GM21447 (cell line): Measurements from ENCODE around the gene ENGASE.

Source experiments
- ATAC-seq: cut with Tn5 transposase; IDR thresholded peaks from one replicate; pipeline ENCODE4 v1.9.1; 2021; ENCODE audit not compliant: unreplicated experiment

ENGASE gene

DNA sequence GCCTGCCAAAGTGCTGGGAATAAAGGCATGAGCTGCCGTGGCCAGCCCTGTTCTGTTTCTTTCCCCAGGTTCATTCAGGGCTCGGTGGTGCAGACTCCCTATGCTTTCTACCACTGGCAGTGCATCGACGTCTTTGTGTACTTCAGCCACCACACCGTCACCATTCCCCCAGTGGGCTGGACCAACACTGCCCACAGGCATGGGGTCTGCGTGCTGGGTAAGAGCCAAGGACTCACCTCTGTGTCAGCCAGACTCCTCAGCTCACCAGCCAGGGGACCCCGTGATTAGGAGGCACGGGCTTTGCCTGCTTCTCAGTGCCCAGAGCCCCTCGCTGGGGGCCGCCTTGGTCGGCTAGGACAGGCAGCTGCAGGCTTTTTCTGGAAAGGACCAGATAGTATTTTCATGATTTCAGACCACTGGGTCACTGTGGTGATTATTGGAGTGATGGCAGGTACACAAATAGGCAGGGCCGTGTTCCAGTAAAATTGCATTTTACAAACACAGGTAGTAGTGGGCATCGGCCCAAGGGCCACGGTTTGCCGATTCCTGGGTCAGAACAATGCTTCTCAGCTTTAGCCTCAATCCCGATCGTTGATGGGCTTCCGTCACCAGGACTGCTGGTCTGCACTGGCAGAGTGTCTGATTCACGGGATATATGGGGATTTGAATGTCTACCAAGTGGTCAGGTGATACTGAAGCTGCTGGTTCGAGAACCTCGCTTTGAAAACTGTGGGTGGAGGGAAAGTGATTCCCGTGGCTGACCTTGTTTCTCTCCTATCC, 5.0 kb downstream of the ENGASE start:
- no peak for ATAC-seq

DNA sequence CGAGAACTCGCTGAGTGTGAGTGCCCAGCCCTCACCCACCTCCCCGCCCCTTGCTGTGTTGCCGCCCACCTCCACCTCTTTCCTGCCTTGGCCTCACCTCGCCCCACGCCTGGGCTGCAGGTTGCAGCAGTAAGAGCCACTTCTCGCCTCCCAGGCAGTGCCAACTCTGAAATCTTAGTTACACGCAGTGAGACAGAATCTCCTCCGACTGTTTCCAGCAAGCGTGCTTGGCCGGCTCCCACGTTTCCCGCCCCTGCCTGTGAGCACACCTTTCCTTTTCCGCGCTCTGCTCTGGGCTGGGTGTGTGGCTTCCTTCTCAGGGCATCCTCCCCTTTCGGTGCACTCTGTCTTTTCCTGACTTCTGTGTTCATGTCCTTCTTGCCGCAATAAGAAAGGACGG, 5.7 kb downstream of the ENGASE start:
- ATAC-seq: no peak

DNA sequence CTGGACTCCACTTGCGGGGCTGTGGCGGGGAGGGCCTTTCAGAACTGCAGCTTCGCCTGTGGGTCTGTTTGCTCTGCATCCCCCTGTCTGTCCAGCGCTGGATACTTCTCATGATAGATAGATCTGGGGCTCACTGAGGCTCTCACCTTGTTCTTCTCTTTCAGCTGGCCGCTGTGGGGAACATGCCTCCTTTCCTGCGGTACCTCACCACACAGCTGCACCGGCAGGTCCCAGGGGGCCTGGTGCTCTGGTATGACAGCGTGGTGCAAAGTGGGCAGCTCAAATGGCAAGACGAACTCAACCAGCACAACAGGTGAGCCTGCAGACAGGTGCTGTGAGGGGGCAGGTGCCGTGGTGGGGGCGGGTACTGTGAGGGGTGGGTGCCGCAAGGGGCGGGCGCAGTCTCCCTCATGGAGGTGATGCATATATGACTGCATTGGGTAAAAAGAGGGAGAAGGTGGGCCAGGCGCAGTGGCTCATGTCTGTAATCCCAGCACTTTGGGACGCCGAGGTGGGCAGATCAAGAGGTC, 6.2 kb downstream of the ENGASE start:
- no peak for ATAC-seq

DNA sequence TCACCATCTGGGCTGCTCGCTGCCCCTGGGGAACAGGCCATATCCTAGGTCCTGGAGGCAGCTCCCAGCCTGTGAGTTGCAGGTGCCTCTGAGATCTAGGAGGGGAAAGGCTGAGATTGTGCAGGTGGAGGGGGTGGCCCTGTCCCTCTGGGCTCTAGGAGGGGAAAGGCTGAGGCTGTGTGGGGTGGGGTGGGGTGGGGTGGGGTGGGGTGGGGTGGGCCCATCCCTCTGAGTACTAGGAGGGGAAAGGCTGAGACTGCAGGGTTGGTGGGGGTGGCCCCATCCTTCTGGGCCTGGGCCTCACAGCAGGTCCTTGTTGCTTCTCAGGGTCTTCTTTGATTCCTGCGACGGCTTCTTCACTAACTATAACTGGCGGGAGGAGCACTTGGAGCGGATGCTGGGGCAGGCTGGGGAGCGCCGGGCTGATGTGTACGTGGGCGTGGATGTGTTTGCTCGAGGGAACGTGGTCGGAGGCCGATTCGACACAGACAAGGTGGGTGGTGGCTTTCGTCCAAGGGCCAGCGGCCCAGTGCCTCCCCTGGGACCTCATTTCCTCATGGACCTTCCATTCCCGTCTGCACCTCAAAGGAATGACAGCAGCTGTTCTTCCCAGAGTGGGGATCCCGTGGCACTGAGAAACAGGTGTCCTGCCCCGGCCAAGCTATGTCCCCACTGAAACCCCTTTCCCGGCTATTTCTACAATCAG, 7.1 kb downstream of the ENGASE start:
- ATAC-seq: no peak

DNA sequence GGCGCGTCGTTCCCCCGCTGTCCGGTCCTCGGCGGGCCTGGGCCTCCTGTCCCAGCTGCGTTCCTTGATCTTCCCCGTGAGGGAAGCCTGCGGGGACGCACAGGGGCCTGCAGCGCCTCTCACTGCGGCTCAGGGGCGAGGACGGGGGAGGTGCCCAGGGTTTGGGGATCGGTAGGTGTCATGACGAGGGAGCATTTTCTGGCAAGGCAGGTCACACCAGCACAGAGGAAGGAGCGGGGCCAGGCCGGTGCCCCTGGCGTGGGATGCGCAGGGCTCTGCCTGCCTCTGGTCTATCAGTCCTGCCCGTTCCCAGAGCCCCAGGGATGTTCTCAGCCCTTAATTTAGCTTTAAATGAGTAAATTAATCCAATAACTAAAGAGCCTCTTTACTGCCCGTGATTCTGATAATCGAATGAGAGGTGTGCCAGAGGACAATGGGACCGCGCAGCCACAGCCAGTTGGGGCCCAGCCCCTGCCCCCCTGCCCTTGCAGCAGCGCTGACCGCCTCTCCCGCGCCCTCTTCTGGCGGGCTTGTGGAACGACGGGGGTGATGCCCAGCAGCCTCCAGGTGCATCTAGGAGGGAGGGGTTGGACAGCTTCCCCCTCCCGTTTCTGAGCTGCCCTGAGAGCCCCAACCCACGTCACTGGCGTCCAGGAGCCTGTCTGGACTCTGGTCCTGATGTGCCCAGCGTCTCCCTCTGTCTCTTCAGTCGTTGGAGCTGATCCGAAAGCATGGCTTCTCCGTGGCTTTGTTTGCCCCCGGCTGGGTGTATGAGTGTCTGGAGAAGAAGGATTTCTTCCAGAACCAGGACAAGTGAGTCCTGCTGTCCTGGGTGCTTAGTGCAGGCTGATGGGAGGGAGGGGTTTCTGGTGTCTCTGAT, 7.9 kb downstream of the ENGASE start:
- ATAC-seq: no peak

DNA sequence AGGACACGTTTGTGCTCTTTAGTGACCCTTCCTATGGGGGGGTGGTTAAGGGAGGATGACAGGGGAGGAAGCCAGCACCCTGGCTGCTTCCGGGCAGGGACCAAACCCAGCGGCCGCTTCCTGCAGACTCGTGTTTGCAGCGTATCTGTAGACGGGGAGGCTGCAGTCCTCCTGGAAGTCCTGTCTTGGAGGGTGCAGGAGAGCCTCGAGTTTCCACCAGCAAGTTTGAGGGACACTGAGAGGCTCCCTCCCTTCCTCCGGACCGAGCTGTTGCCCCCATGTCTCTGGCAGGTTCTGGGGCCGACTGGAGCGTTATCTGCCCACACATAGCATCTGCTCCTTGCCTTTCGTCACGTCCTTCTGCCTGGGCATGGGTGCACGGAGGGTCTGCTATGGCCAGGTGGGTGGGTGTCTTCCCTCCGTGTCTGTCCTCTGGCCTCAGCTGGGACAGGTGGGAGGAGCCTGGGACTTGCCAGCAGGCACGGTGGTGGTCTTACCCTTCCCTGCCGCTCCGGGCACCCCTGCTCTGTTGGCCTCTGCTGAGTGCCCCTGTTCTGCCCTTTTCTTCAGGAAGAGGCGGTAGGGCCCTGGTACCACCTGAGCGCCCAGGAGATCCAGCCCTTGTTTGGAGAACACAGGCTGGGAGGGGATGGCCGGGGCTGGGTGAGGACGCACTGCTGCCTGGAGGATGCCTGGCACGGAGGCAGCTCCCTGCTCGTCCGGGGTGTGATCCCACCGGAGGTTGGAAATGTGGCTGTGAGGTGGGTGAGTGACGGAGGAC, 8.8 kb downstream of the ENGASE start:
- ATAC-seq: no peak

DNA sequence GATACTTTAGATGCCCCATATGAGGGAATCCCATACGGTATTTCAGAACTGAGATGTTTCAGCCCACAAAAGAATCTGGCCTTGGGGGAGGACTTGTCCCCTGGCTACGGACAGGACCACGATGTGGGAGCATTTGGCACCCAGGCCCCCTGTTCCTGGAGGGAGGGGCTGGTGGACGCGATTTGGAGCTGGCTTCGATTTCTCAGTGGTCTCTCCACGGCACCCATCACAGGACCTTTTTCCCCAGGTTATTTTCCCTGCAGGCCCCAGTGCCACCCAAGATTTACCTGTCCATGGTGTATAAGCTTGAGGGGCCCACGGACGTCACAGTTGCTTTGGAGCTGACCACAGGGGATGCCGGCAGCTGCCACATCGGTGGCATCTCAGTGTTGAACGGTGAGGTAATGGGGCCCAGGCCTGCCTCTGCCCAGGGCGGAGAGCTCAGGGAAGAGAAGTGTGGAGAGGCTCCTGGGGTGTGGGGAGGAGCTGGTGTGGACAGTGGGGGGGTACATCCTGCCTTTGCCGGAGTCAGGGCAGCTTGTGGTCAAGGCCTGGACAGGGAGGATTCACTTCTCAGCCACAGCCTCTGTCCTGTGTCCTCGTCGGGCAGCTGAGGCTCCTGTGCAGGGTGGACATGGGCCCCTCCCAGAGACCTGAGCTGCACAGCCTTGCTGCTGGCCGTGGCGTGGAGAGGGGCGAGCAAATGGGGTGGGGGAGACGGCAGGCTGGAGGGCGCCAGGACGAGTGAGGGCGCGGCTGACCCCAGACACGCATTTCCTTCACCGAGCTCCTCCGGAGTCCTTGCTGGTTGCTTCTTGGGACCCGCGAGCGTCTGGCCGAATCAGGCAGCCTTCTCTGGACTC, 9.9 kb downstream of the ENGASE start:
- no peak for ATAC-seq

DNA sequence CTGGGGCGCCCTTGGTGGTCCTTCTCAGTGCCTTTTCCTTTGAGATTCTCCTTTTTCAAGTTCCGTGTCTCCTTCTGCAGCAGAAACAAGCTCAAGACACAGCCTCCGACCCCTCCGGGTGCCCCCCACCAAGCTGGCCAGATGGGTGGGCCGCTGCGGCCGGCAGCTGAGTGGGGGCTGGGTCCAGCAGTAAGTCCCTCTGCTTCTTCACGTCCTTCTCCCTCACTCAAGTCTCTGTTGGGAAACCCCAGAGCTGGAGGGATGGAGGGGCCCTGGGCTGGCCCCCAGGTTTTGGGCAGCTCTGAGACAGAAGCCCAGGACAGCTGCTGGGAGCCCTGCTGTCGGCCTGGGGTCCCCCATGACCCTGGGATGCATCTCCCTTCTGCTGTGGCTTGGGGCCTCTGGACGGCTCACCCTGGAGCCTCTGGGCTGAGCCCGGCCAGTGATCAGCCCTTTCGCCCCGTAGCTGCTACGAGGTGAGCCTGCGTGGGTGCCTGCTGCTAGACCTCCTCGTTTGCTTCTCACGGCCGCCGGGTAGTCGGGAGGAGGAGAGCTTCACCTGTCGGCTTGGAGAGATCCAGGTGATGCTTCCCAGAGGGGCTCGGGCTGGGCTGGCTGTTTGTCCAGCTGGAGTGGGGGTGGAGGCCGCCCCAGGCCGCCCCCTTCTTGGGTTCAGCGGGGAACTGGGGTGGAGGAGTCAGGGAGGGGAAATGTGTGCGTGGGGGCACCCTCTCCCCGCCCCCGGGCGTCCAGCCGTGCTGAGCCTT, 10.7 kb downstream of the ENGASE start:
- ATAC-seq: no peak

DNA sequence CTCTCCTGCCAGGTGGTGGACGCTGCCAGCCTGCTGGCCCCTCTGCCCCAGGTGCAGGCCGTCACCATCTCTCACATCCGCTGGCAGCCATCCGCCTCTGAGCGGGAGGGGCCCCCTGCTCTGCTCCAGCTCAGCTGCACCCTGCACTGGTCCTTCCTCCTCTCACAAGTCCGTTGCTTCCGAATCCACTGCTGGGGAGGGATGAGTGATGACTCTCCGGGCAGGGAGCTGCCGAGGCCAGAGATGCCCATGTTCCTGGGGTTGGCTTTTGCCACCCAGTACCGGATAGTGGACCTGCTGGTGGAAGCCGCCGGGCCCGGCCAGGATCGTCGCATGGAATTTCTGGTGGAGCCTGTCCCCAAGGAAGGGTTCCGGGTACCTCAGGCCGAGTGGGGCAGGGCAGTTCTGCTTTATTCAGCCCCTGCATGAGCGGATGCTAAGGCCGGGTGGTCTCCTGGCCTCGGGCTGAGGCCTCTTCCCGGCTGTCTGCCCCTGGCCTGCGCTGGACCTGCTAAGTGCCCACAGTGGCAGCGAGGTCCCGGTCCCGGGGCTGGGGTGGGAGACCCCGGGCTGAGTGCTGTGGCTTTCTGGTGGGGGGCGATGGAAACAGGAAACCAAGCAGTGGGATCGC, 11.4 kb downstream of the ENGASE start:
- ATAC-seq: no peak

DNA sequence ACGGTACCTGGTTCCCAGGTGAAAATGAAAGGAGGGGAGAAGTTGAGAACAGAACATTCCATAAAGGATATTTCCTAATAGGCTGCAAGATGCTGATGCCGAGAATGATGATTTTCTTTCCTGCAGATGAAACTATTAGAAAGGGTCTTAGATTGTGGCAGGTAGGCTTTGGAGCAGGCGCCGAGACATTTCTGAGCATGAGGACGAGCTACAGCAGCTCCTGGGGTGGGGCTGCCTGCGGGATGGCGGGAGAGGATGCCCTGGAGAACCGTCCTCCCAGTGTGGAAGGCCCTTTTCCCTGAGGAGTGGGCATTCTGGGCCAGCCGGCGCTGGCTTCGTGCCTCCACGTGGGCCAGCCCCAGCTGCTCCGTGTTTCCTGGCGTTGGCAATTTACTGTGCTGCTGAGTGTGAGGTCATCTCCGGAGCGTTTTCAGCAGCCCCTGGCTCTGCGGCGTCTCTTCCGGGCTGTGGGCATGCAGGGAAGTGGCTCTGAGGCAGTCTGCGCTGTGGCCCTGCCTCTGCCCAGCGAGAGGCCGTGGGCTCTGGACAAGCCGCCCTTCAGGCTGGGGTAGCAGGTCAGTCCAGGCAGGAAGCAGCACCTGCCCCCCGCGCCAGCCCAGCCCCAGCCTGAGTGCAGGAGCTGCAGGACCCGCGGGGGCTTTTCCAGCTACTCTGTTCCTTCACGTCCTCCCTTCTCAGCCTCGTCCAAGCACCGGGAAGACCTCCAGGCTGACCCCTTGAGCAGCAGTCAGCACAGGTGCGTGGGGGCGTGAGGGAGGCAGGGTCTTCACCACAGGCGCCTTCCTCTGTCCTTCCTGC, 12.2 kb downstream of the ENGASE start:
- ATAC-seq: no peak

DNA sequence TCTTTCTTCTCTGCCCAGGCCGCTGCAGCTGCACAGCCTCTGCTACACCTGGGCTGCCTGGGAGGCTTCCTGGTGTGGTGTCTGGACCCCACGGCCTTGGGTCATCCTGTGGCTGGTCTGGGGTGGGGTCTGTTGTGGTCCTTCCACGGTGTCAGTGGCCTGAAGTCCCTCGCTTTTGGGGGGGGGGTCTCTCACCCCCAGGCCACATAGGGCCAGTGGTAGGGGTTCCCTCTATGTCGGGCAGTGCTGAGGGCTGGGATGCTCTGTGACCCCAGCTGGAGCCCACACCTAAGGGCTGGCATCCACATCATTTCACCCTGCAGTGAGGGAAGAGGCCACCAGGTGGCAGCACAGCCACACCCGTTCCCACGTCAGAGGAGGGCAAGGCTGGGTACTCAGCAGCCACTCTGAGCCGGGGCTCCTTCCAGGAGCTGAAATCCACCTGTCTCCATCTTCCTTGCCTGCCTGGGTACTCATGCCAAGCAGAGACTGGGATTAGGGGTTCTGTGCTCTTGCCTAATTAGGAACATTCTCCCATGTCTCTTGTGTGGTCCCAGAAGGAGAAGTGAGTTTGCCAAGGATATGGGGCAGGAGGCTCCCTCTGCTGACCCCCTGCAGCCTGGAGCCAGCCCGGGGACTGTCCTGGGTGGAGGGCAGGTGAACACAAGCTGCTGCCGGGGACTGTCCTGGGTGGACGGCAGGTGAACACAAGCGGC, 13.0 kb downstream of the ENGASE start:
- no peak for ATAC-seq

DNA sequence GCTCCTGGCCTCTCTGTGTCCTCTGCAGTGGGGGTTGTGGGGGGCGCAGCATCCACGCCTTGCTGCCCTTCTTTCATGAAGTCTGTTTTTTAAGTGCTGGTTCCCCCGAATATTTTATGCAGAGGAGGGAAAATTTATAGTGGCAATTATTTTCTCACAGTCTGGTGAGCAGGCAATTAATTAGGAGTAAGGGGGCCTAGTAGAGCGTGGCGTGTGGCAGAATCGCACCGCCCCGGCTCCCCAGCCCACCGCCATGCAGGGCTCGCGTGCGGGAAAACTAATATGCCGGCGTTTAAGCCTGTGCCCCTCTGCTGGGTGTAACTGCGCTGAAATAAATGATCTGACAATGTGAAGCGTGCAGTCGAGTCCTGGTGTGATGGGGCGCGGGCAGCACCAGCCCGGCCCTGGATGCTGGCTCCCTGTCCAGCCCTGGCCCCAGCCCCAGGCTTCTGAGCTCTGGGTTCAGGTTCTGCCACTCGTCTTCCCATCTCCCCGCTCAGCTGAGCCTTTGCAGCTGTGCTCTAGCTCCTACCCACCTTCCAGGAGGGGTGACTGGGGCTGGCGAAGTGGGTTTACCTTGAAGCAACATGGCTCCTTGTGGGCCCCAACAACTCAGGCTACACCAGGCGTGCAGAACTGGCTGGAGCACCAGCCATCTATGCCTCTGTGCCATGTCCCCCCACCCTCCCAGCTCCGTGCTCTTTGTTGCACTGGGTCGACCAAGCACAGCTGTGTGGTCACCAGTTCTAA, 13.8 kb downstream of the ENGASE start:
- no peak for ATAC-seq

DNA sequence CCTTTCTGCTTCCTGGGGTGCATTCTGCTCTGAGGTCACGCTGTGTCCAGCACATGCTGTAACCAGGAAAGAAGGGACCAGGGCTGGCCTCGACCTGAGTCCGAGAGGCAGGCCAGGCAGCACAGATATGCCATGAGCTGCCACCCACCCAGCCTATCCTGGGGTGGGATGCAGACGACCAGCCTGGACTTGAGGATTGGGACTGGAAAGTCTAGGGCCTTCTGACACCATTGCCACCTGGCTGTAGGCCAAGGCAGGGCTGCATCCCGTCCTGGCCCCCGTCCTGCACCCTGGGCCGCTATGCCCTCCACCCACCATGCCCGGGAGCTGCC, 14.3 kb downstream of the ENGASE start:
- ATAC-seq: no peak

DNA sequence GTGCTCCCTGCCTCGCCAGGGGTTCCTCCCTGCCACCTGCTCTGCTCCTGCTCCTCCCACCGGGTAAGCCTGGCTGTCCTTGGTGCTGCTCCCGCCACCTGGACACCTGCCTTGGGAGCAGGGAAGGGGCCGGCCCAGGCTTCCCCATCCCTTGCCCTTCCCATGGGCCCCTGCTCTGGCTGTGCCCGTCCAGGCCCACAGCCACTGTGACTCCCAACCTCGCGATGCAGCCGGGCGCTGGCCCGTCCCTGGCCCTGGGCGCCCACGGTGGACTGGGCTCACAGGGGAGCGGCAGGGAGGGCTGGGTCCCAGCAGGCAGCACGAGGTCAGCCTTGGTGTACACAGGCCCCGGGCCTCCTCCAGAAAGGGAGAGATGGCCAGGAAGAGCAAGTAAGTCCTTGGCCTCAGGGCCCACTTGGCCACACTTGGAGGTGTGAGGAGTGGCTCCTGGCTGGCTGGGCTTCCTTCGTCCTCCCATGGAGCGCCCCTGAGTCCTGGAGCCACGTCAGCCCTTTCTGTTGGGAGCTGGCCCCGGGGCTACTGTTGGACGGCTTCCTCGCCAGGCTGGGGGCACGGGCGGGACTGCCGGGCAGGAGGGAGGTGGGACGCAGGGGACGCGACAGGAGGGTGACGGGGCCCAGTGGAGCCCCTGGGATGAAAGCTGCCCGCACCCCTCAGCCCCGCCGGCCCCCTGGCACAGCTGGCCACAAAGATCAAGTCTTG, 15.3 kb downstream of the ENGASE start:
- no peak for ATAC-seq

DNA sequence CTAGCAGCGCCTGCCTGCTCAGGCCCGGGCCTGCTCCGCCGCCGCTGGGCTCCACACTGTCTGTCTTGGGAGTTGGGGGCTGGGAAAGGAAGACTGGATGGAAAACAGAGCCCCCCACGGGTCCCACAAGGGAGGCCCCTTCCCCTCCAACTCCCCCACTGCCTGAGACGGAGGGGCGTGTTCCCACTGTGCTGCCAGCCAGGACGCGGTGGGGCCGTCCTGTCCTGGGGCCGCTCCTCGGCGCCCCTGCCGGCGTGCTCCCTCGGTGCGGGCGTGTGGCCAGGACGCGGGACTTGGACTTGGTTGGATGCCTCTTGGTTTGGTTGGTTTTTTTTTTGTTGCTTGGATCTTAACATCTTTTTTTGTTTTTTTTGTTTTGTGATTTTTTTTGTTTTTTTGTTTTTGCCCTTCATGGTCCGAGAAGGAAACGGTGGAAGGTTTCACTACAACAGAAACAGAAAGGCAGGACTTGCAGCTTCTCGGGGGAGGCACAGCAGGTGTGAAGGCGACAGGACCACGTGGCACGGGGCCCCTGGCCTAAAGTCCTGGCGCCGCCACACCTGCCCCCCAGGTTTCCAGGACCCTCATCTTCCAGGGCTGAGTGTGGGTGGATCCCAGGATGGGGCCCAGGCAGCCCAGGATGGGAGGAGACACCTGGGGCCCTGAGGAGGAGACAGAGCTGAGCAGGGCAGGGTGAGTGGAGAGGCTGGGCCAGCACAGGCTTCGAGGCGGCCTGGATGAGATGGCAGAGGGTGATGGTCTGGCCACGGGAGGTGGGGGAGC, 16.0 kb downstream of the ENGASE start:
- ATAC-seq: no peak
